Astrocyte of the spinal cord (primary cell): ENCODE measurements around the gene TNS1.

Source experiments
- DNase-seq: peaks from one replicate; pipeline ENCODE4 v3.0.0; 2011; ENCODE audit warnings: low read depth, low spot score
- H3K4me3 ChIP-seq: 2 replicates; pipeline ENCODE4 v1.5.1; 2011; ENCODE audit warnings: low read depth, mild to moderate bottlenecking, low read length, moderate library complexity
- CTCF ChIP-seq: IDR thresholded peaks from 2 replicates; pipeline ENCODE4 v1.5.1; 2012; ENCODE audit warnings: low read depth, mild to moderate bottlenecking, low read length, inconsistent platforms
- in situ Hi-C: cut with HindIII; loops from 2 replicates; pipeline ENCODE4 v1.10.0; 2017; ENCODE audit warnings: low sequenced_read_pairs

The TNS1 gene

DNA sequence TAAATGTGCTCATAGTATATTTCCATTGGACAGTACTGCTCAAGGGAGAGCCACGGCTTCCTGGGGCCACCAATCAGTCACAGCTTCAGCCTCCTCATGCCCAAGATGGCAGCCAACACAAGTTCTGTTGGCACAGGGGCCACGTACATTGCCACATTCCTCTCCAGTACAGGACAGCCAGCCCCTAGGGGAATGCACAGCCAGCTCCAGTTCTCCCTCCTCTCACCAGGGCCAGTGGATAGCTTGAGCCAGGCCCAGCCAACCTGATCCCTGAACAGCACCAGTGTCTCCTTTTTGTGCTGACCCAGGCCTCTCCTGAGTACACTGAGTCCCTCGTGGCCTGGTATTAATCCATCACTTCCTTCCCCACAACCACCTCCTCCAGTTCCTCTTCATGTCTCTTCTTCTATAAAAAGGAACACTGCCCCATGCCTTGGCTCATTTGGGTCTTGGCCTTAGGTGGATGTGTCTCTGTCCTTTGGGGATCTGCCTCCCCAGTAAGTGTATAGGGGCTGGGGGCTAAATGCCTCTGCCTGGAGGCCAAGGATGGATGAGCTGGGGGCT is 168.7 kb downstream of the TNS1 start:
- DNase-seq = no peak
- no peak overlapping the region for H3K4me3 ChIP-seq
- in situ Hi-C loops = no loop called here
- no peak for TF ChIP-seq CTCF

DNA sequence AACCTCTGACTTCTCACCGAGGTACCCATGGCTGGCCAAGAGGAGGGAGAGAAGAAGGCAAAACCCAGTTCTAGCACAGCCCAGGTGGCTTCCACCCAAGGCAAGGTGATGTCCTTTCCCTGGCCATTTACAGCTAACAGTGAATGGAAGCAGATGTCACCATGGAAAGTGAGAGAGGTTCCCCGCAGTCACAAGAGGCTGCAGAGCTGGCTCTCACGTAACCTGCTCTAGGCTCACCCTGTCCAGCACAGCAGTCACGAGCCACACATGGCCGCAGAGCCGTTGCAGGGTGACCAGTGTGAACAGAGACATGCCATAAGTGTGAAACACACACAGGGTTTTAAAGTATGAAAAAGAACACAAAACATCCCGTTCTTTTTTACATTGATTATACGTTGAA is 169.4 kb downstream of the TNS1 start:
- TF ChIP-seq CTCF = no peak
- no peak overlapping the region for H3K4me3 ChIP-seq
- no peak for DNase-seq
- in situ Hi-C loops = no loop called here

GRCh38 chr2:217832987-217833386 is 169.8 kb downstream of the TNS1 start:
- no peak for TF ChIP-seq CTCF

DNA sequence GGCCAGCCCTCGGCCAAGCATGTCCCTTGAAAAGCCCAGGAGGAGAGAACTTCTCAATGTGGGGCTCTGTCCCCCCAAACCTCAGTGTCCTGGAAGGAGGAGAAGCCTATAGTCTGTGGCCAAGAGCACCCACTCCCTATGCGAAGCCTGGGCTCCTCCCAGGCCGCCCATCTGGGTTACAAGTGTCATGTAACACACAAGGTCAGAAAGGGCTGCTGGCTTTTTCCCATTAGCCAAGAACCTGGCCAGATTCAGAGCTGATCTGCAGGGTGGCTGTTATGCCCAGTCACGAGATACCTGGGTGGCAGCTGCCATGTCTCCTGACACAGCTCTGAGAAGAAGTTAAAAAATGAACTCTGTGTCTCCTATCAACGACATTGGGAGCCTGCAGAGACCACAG is 170.7 kb downstream of the TNS1 start:
- H3K4me3 ChIP-seq = no peak overlapping the region
- in situ Hi-C loops = no loop called here
- no peak for DNase-seq
- no peak for TF ChIP-seq CTCF

More at GRCh38 chr2:217832987-217833386, 169.8 kb downstream of the TNS1 start:
- DNase-seq = no peak
- H3K4me3 ChIP-seq = no peak overlapping the region
- in situ Hi-C loops = no loop called here

- in situ Hi-C loops = no loop called here
- no peak for TF ChIP-seq CTCF
- DNase-seq = no peak
- H3K4me3 ChIP-seq = no peak overlapping the region
Observed at GRCh38 chr2:217831306-217831705, 171.5 kb downstream of the TNS1 start.

- in situ Hi-C loops = no loop called here
- H3K4me3 ChIP-seq = no peak overlapping the region
- TF ChIP-seq CTCF = no peak
- DNase-seq = no peak
Observed at GRCh38 chr2:217830807-217831206, 172.0 kb downstream of the TNS1 start.

DNA sequence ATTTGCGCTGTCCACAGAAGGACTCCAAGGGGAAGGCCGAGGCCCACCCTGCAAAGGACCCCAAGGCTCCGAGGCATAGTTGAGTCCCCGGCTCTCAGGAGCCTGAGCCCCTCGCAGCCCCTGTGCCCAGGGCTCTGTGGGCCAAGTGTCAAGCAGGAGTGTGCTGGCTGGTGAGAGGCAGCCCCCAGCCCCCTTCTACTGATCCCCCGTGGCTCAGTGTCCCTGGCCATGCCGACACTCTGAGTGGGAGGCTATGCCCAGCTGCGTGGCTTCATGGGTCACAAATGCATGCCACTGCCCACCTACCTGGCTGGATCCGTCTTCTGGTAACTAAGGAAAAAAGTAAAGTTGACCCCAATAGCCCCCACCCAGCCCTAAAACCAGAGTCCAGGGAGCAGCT is 172.7 kb downstream of the TNS1 start:
- DNase-seq = no peak
- no peak for TF ChIP-seq CTCF
- no peak overlapping the region for H3K4me3 ChIP-seq
- in situ Hi-C loops = no loop called here
